C4-2B (cell line): ENCODE data around the gene PREX1.

Experiments used
- CTCF ChIP-seq: fragments of 450-650 bp; conservative IDR thresholded peaks from 2 replicates; pipeline ENCODE4 v1.5.1; 2017; ENCODE audit warnings: mild to moderate bottlenecking
- ZFX ChIP-seq: fragments of 450-650 bp; IDR thresholded peaks from 2 replicates; pipeline ENCODE4 v1.6.1; 2017

- TF ChIP-seq CTCF (no peak), ZFX (no peak)
Observed at GRCh38 chr20:48823476-48823875, 4.3 kb downstream of the PREX1 start.
